Keratinocyte (primary cell): ENCODE data around the gene OTUD5. TPM values are rescaled to one million over a fixed set of nuclear protein-coding genes. Genes with fewer than 3 reads are reported as not detected.
A peak's percentile ranks its signal among the peaks of the same experiment; 100 is the strongest.

ENCODE experiments used
- DNase-seq: peaks from one replicate; pipeline ENCODE4 v3.0.0-alpha.2; 2011; ENCODE audit warnings: low read depth, missing footprints, low spot score
- FAIRE-seq: peaks from 2 replicates; lab custom pipeline; 2011; peaks lifted over from hg19 to GRCh38; lab: Jason Lieb, UNC
- H2AFZ ChIP-seq: 2 replicates; pipeline ENCODE4 v1.6.0; 2012; ENCODE audit warnings: low read length, control low read depth, inconsistent platforms; ENCODE audit not compliant: control insufficient read depth
- H3K27ac ChIP-seq: 2 replicates; pipeline ENCODE4 v1.5.1; 2011; ENCODE audit warnings: low read length; ENCODE audit not compliant: control insufficient read depth, insufficient read depth
- H3K27me3 ChIP-seq: 3 replicates; pipeline ENCODE4 v1.6.0; 2011; ENCODE audit warnings: low read length; ENCODE audit not compliant: control insufficient read depth, insufficient read depth; ENCODE audit errors: extremely low read depth
- H3K36me3 ChIP-seq, 2 experiments: 2 replicates in 1 of 2; 3 replicates in 1 of 2; pipeline ENCODE4 v1.5.1; 2011; ENCODE audit warnings: low read length in 2 of 2, mild to moderate bottlenecking in 1 of 2; ENCODE audit not compliant: control insufficient read depth in 2 of 2, insufficient read depth in 2 of 2; ENCODE audit errors: extremely low read depth in 1 of 2
- H3K4me1 ChIP-seq: 3 replicates; pipeline ENCODE4 v1.5.1; 2011; ENCODE audit warnings: low read length; ENCODE audit not compliant: control insufficient read depth, insufficient read depth; ENCODE audit errors: extremely low read depth
- H3K4me2 ChIP-seq: 3 replicates; pipeline ENCODE4 v1.6.0; 2011; ENCODE audit warnings: low read depth, low read length; ENCODE audit not compliant: control insufficient read depth, insufficient read depth; ENCODE audit errors: extremely low read depth
- H3K4me3 ChIP-seq, 3 experiments: fragments of 200-600 bp in 1 of 3; sonication (generic) in 1 of 3; 2 replicates in 2 of 3; 3 replicates in 1 of 3; pipeline ENCODE4 v1.5.1; 2011 to 2016; ENCODE audit warnings: low read length in 3 of 3, mild to moderate bottlenecking in 3 of 3, control low read depth in 2 of 3, inconsistent platforms in 1 of 3, low read depth in 1 of 3, mixed read lengths in 1 of 3, mixed run types in 1 of 3, moderate library complexity in 1 of 3; ENCODE audit not compliant: control insufficient read depth in 2 of 3, insufficient read depth in 2 of 3; ENCODE audit errors: extremely low read depth in 1 of 3
- H3K79me2 ChIP-seq: 2 replicates; pipeline ENCODE4 v1.6.0; 2012; ENCODE audit warnings: low read length; ENCODE audit not compliant: control insufficient read depth, insufficient read depth
- H3K9ac ChIP-seq: 3 replicates; pipeline ENCODE4 v1.6.0; 2011; ENCODE audit warnings: low read length; ENCODE audit not compliant: control insufficient read depth, insufficient read depth; ENCODE audit errors: extremely low read depth
- H3K9me1 ChIP-seq: 3 replicates; pipeline ENCODE4 v1.6.0; 2011; ENCODE audit warnings: low read length; ENCODE audit not compliant: control insufficient read depth, insufficient read depth; ENCODE audit errors: extremely low read depth
- H3K9me3 ChIP-seq: 2 replicates; pipeline ENCODE4 v1.5.1; 2012; ENCODE audit warnings: low read depth, low read length; ENCODE audit not compliant: control insufficient read depth
- H4K20me1 ChIP-seq: 3 replicates; pipeline ENCODE4 v1.6.0; 2011; ENCODE audit warnings: low read length; ENCODE audit not compliant: control insufficient read depth, insufficient read depth; ENCODE audit errors: extremely low read depth
- EZH2 ChIP-seq: IDR thresholded peaks from one replicate; pipeline ENCODE4 v1.6.1; 2012; ENCODE audit warnings: inconsistent platforms, mild to moderate bottlenecking, low read length, moderate library complexity
- dilution Hi-C: fragments of 300-500 bp; cut with MboI; formaldehyde crosslinking; loops from one replicate; pipeline ENCODE4 v1.7.0; 2020; ENCODE audit warnings: low sequenced_read_pairs; ENCODE audit not compliant: extremely low pct_ligation_motif_present
- polyA plus RNA-seq, 5 experiments: library from polyadenylated mRNA; depleted of rRNA in 3 of 5; stranded (reverse) in 3 of 5; stranded (forward) in 1 of 5; unstranded in 1 of 5; fragments of >200 nt; gene quantifications; 1 replicate in 1 of 5; 2 replicates in 3 of 5; 3 replicates in 1 of 5; pipeline versions ENCODE4 v1.2.1 to v1.2.3, GENCODE V29; 2011 to 2012; ENCODE audit warnings: missing spikeins in 2 of 5, low read depth in 1 of 5, low replicate concordance in 1 of 5
- TF ChIP-seq, protein P1 (sequence below), 3 experiments: IDR thresholded peaks in 1 of 3; conservative IDR thresholded peaks in 1 of 3; optimal IDR thresholded peaks in 1 of 3; 2 replicates in 2 of 3; 3 replicates in 1 of 3; pipeline versions ENCODE3 to v1.5.1; 2011; ENCODE audit warnings: low read length in 3 of 3, mild to moderate bottlenecking in 3 of 3, moderate library complexity in 2 of 3, control low read depth in 1 of 3, inconsistent platforms in 1 of 3; ENCODE audit not compliant: insufficient read depth in 2 of 3; ENCODE audit errors: extremely low read depth in 1 of 3

The OTUD5 gene
- polyA plus RNA-seq, 1 donor (not counting 4 experiments of a cell fraction or from before 2014, with no cell fraction given) = 40.3 TPM

DNA sequence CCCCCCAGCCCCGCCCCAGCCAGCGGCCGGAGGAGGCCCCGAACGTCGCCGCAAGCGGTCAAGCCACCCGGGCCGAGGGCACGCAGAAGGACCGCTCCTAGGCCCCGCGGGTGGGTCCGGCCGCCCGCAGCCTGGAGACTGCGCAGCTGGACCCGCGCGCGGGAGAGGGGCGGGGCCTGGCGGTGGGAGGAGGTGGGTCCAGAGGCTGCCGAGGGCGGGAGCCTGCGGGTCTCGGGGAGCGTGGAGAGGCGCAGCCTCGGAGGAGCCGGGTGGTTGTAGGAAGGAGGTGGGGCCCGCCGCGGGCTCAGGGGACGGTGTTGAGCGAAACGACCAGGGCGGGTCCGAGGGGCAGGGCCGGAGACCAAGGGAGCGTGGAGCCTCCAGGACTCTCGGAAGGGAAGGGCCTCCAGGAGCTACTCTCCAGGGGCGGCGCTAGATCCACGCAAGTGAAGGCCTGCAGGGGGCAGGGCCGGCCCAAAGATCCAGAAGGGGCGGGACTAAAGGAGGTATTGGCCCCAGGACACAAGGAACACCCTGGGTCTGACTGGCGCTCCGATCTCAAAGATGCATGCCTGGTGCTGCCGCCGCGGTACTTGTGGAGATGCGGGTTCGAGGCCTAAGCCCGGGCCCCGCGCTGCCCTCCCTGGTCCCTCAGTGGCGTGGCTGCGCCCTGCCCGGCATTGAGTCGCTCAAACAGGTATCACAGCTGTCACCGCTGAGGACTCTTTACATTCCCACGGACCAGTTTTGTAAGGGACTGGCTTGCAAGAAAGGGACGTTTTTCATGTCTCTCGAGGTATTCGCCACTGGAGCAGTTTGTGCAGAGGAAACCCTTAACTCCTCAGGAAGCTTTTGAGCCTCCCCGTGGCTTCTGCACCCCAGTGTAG, 65.8 kb downstream of the OTUD5 start:
- Histone ChIP-seq H2AFZ (no peak overlapping the region), H3K4me2 (peak overlapping the region; percentile 63), H3K4me3 (peak overlapping the region; percentile 41 to 63 (median 57)), H3K27me3 (no peaks in the 10 kb centered on the region), H3K9me1 (no peaks in the 10 kb centered on the region), H3K79me2 (peaks cover 7% of the 10 kb centered on the region), H3K4me1 (peaks cover 3% of the 10 kb centered on the region), H3K27ac (no peak overlapping the region), H3K9ac (peak overlapping the region; percentile 13), H3K9me3 (no peaks in the 10 kb centered on the region), H3K36me3 (no peaks in the 10 kb centered on the region), H4K20me1 (no peaks in the 10 kb centered on the region)
- FAIRE-seq = peak; percentile 41
- DNase-seq = no peak
- TF ChIP-seq EZH2 = no peak
- TF ChIP-seq, protein P1, sequence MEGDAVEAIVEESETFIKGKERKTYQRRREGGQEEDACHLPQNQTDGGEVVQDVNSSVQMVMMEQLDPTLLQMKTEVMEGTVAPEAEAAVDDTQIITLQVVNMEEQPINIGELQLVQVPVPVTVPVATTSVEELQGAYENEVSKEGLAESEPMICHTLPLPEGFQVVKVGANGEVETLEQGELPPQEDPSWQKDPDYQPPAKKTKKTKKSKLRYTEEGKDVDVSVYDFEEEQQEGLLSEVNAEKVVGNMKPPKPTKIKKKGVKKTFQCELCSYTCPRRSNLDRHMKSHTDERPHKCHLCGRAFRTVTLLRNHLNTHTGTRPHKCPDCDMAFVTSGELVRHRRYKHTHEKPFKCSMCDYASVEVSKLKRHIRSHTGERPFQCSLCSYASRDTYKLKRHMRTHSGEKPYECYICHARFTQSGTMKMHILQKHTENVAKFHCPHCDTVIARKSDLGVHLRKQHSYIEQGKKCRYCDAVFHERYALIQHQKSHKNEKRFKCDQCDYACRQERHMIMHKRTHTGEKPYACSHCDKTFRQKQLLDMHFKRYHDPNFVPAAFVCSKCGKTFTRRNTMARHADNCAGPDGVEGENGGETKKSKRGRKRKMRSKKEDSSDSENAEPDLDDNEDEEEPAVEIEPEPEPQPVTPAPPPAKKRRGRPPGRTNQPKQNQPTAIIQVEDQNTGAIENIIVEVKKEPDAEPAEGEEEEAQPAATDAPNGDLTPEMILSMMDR (optimal IDR thresholded peaks at IDR 0.05 in 1 of 3, IDR thresholded peaks at IDR 0.05 in 1 of 3, conservative IDR thresholded peaks at IDR 0.05 in 1 of 3; ENCODE audit: extremely low read depth in 1 of 3, insufficient read depth in 2 of 3, low read length in 3 of 3) = peak; percentile 34 to 48 (median 41)
- dilution Hi-C loops = no loop called here

DNA sequence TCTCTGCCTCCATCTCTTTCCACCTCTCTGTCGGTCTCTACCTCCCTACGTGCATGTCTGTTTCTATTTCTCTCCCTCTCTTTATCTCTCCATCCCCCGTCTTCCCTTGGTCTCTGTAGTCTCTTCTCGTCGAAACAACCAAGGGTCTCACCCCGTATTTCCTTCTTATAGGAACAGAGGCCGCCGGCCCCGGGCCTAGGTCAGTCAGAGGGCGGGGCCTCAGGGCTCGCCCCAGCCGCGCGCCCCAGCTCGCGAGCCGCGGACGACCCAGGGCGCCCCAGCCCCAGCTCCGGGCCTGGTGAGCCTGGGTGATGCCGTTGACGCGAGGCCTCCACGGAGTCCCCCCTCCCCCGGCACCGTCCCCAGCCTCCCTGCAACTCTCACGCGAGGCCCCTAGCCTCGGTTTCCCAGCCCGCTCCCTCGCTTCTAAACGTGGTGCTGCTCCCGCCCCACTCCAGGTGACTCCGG, 66.4 kb downstream of the OTUD5 start:
- Histone ChIP-seq H3K4me3 (peak overlapping the region; percentile 41 to 63 (median 57)), H3K4me2 (peak overlapping the region; percentile 63), H3K36me3 (no peaks in the 10 kb centered on the region), H3K9me1 (no peaks in the 10 kb centered on the region), H2AFZ (peak overlapping the region; percentile 78), H3K9me3 (no peaks in the 10 kb centered on the region), H3K27ac (no peak overlapping the region), H3K4me1 (no peaks in the 10 kb centered on the region), H3K9ac (peak overlapping the region; percentile 13), H4K20me1 (no peaks in the 10 kb centered on the region), H3K79me2 (peaks cover 4% of the 10 kb centered on the region), H3K27me3 (no peaks in the 10 kb centered on the region)
- no peak for DNase-seq
- TF ChIP-seq EZH2 = no peak
- TF ChIP-seq, protein P1 (optimal IDR thresholded peaks at IDR 0.05 in 1 of 3, IDR thresholded peaks at IDR 0.05 in 1 of 3, conservative IDR thresholded peaks at IDR 0.05 in 1 of 3; ENCODE audit: extremely low read depth in 1 of 3, insufficient read depth in 2 of 3, low read length in 3 of 3) = no peak
- no peak for FAIRE-seq
- dilution Hi-C loops = no loop called here
